ENCODE data around the gene BIRC2.

BIRC2 gene

GRCh38 chr11:102401905-102402304 is 54.9 kb downstream of the BIRC2 start:
- DNase-seq (ENCODE audit: low spot score): no peak

- no peak for DNase-seq (ENCODE audit: low spot score)
Measured at GRCh38 chr11:102402548-102402947, 55.5 kb downstream of the BIRC2 start.

DNA sequence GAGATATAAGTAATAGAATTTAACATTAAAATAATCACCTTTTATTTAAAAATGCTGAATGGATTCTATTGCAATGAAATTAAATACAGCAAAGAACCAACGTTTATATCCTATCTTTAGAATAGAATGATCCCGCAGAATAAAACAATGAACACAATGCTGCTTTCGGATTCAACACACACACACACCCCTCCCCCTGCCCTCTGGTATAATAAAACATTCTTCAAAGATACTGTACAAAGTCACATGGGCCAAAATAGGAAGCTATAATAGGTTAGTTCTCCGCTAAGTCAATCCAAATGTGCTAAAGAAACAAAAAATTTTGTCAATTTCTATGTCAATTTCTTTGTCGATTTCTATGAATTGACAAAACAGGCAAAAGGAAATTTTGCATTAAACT is 58.5 kb downstream of the BIRC2 start:
- no peak for DNase-seq (ENCODE audit: low spot score)

GRCh38 chr11:102406099-102406498 is 59.1 kb downstream of the BIRC2 start:
- DNase-seq (ENCODE audit: low spot score): no peak

DNA sequence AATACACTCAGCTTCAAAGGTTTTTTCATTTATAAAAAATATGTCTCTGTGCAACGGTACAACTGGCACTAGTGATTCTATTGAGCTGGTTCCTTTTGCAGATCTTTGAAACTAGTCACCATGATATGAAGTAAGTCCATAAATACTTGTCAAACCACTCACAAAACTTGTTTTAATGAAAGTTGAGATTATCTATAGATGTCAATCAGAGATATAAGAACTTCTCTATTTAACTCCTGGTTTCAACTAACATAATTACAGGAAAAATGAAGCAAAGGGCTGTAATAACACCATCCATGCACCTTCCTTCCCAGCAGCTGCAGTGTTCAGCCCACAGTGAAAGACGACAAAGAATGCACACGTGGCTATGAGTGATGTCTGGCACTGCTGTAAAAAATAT is 60.9 kb downstream of the BIRC2 start:
- DNase-seq (ENCODE audit: low spot score): no peak

GRCh38 chr11:102408339-102408738 is 61.3 kb downstream of the BIRC2 start:
- no peak for DNase-seq (ENCODE audit: low spot score)

- DNase-seq (ENCODE audit: low spot score): no peak
Measured at GRCh38 chr11:102410382-102410784, 63.4 kb downstream of the BIRC2 start.

- DNase-seq (ENCODE audit: low spot score): no peak
Measured at GRCh38 chr11:102411142-102411541, 64.1 kb downstream of the BIRC2 start.

DNA sequence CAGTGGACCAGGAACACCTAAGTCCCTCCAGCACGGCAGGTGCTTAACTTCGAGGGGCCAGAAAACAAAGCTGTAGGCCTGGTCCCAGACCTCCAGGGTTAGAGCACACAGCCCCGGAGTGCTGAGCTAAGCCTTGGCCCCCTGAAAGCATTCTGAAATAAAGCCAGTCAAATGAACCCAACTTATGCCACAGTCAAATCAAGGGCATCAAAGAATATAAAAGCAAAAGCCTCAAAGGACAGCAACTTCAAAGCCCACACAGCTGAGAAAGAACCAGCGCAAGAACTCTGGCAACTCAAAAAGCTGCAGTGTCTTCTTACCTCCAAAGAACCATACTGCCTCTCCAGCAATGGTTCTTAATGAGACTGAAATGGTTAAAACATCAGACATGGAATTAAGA is 66.5 kb downstream of the BIRC2 start:
- DNase-seq (ENCODE audit: low spot score): no peak

DNA sequence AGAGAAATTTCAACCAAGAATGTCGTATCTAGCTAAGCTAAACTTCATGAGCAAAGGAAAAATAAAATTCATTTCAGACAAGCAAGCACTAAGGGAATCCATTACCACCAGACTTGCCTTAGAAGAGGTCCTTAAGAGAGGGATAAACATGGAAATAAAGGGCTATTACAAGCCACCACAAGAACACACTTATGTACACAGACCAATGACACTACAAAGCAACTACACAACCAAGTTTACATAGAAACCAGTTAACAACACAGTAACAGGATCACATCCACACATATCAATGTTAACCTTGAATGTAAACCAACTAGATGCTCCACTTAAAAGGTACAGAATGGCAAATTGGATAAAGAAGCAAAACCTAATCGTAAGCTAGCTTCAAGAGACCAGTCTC is 67.5 kb downstream of the BIRC2 start:
- DNase-seq (ENCODE audit: low spot score): no peak

GRCh38 chr11:102415304-102415916 is 68.4 kb downstream of the BIRC2 start:
- DNase-seq (ENCODE audit: low spot score): peak; percentile 21

- peak; percentile 62 for DNase-seq (ENCODE audit: low spot score)
Measured at GRCh38 chr11:102416976-102417375, 70.0 kb downstream of the BIRC2 start.

- DNase-seq (ENCODE audit: low spot score): no peak
Measured at GRCh38 chr11:102419181-102419580, 72.2 kb downstream of the BIRC2 start.

DNA sequence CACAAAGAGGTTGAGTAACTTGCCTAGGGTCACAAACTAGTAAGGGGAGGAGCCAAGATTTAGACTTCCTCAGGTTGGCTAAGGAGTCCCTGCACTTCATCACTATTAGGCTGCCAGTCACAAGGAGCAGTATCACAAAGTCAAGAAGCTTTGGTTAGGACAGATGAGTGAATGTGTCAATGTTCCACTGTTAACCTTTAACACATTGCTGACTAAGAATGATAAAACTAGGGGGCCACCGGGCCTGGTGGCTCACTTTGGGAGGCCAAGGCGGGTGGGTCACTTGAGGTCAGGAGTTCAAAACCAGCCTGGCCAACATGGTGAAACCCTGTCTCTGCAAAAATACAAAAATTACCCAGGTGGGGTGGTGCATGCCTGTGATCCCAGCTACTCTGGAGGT is 73.5 kb downstream of the BIRC2 start:
- no peak for DNase-seq (ENCODE audit: low spot score)

GRCh38 chr11:102421261-102421660 is 74.2 kb downstream of the BIRC2 start:
- DNase-seq (ENCODE audit: low spot score): no peak

GRCh38 chr11:102422817-102423712 is 76.1 kb downstream of the BIRC2 start:
- DNase-seq (ENCODE audit: low spot score): no peak

DNA sequence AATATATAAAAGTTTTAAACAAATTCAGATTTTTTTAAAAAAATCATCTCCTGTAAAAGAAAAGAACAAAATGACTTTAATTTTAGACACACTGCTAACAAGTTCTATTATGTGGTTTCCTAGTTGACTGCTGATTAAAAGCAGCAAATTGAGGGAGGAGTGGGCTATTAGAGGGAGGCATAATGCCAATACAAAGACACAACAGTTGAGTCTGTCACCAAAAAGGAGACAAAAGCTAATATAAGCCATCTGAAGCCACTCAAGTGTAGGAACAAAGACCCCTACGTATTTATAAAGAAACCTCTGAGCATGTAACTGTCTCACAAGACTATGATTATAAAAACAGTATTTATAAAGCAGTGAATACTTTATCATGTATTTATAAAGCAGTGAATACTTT is 76.9 kb downstream of the BIRC2 start:
- no peak for DNase-seq (ENCODE audit: low spot score)

DNA sequence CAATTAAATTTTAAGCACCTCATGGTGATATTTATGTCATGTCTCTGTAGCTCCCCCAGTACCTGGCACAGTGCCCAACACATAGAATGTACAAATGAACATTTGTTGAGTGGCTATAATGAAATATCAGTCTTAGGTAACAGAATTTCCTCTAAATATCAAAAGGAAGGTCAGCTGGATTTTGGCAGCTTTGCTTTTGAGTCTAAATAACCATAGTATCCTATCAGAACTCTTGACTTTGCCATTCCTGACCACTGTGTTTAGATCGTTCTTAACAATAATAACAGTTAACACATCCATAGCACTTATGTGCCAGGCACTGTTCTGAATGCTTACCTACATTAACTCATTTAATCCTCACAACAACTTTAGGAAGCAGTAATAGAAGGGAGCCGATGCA is 79.0 kb downstream of the BIRC2 start:
- no peak for DNase-seq (ENCODE audit: low spot score)

- DNase-seq (ENCODE audit: low spot score): no peak
Measured at GRCh38 chr11:102426570-102426969, 79.6 kb downstream of the BIRC2 start.

GRCh38 chr11:102427068-102427467 is 80.1 kb downstream of the BIRC2 start:
- DNase-seq (ENCODE audit: low spot score): no peak
